ENCODE results near the gene FAM83B. TPM values are rescaled to one million over a fixed set of nuclear protein-coding genes. Genes with fewer than 3 reads are reported as not detected.
"Not testable (repeated sequence)": the region's sequence is repeated elsewhere in the genome, so short reads cannot be mapped to it uniquely, and the experiment has no call there.

Gene FAM83B
- total and polyA plus RNA-seq, 7 donors, result 0.04 to 1.7 (median 0.47) TPM

- Histone ChIP-seq H3K36me3 (ENCODE audit: insufficient read depth in 1 of 2, low read depth in 1 of 2) (no peaks in the 10 kb centered on the region), H3K27ac (no peak overlapping the region), H3K9me3 (no peaks in the 10 kb centered on the region), H3K4me1 (no peaks in the 10 kb centered on the region), H3K27me3 (ENCODE audit: insufficient read depth in 3 of 3, low read length in 2 of 3) (no peaks in the 10 kb centered on the region), H3K4me3 (no peak overlapping the region)
- intact Hi-C loops (cut with DNase I), result no loop called here
- DNase-seq, result no peak
- TF ChIP-seq CTCF (IDR thresholded peaks at IDR 0.05), result no peak
- 73 to 76% (median 75%) methylated on average over 8 of the region's 8 CpGs for WGBS, 3 donors
- no peak for ATAC-seq
These were observed 32.8 kb downstream of the FAM83B start for GRCh38 chr6:54879188-54879985.

GRCh38 chr6:54881067-54881730 is 34.6 kb downstream of the FAM83B start:
- no peak for DNase-seq
- 78 to 90% (median 82%) methylated on average over 1 of the region's 1 CpG for WGBS, 3 donors

GRCh38 chr6:54881891-54882290 is 35.3 kb downstream of the FAM83B start:
- H3K27ac ChIP-seq; H3K27me3 ChIP-seq (ENCODE audit: insufficient read depth in 3 of 3, low read length in 2 of 3); intact Hi-C loops (cut with DNase I); ATAC-seq; H3K36me3 ChIP-seq (ENCODE audit: insufficient read depth in 1 of 2, low read depth in 1 of 2); H3K4me3 ChIP-seq; H3K9me3 ChIP-seq; H3K4me1 ChIP-seq; DNase-seq: not testable (repeated sequence)
- WGBS, 3 donors, result 94 to 100% (median 99%) methylated on average over 3 of the region's 3 CpGs

More at GRCh38 chr6:54881067-54881730, 34.6 kb downstream of the FAM83B start:
- no peak for TF ChIP-seq CTCF (IDR thresholded peaks at IDR 0.05)
- H3K27ac ChIP-seq, result no peak overlapping the region
- intact Hi-C loops (cut with DNase I), result no loop called here
- H3K4me1 ChIP-seq, result no peaks in the 10 kb centered on the region
- ATAC-seq, result no peak
- no peaks in the 10 kb centered on the region for H3K27me3 ChIP-seq (ENCODE audit: insufficient read depth in 3 of 3, low read length in 2 of 3)
- no peaks in the 10 kb centered on the region for H3K36me3 ChIP-seq (ENCODE audit: insufficient read depth in 1 of 2, low read depth in 1 of 2)
- H3K9me3 ChIP-seq, result no peaks in the 10 kb centered on the region
- no peak overlapping the region for H3K4me3 ChIP-seq

- no peak for TF ChIP-seq CTCF (IDR thresholded peaks at IDR 0.05)
- intact Hi-C loops (cut with DNase I), result no loop called here
- no peak for ATAC-seq
- Histone ChIP-seq H3K9me3 (no peaks in the 10 kb centered on the region), H3K27me3 (ENCODE audit: insufficient read depth in 3 of 3, low read length in 2 of 3) (no peaks in the 10 kb centered on the region), H3K4me1 (no peaks in the 10 kb centered on the region), H3K4me3 (no peak overlapping the region), H3K27ac (no peak overlapping the region), H3K36me3 (ENCODE audit: insufficient read depth in 1 of 2, low read depth in 1 of 2) (no peaks in the 10 kb centered on the region)
- no peak for DNase-seq
- 89 to 90% (median 90%) methylated on average over 4 of the region's 4 CpGs for WGBS, 3 donors
These were observed 40.5 kb downstream of the FAM83B start for GRCh38 chr6:54886932-54887584.

GRCh38 chr6:54891536-54891935 is 45.0 kb downstream of the FAM83B start:
- Histone ChIP-seq H3K4me1 (no peaks in the 10 kb centered on the region), H3K27me3 (ENCODE audit: insufficient read depth in 3 of 3, low read length in 2 of 3) (no peaks in the 10 kb centered on the region), H3K9me3 (no peaks in the 10 kb centered on the region), H3K4me3 (no peak overlapping the region), H3K36me3 (ENCODE audit: insufficient read depth in 1 of 2, low read depth in 1 of 2) (no peaks in the 10 kb centered on the region), H3K27ac (no peak overlapping the region)
- no peak for DNase-seq
- WGBS, 3 donors, result 75 to 89% (median 88%) methylated on average over 1 of the region's 1 CpG
- no peak for TF ChIP-seq CTCF (IDR thresholded peaks at IDR 0.05)
- ATAC-seq, result no peak
- intact Hi-C loops (cut with DNase I), result no loop called here
